Urinary bladder (tissue), 4 donors: ENCODE measurements around the gene HUNK. TPM values are rescaled to one million over a fixed set of nuclear protein-coding genes. Genes with fewer than 3 reads are reported as not detected.
A peak's percentile ranks its signal among the peaks of the same experiment; 100 is the strongest.

ENCODE experiments used
- DNase-seq: peaks from one replicate; pipeline ENCODE4 v3.0.0-alpha.2; 2015; ENCODE audit errors: extremely low spot score
- H3K27ac ChIP-seq: one replicate; pipeline ENCODE4 v1.5.1; 2013; ENCODE audit warnings: low read depth, mild to moderate bottlenecking, moderate library complexity
- H3K36me3 ChIP-seq: one replicate; pipeline ENCODE4 v1.6.1; 2013; ENCODE audit warnings: mild to moderate bottlenecking, moderate library complexity; ENCODE audit not compliant: insufficient read depth
- H3K4me1 ChIP-seq: one replicate; pipeline ENCODE4 v1.6.1; 2013; ENCODE audit warnings: mild to moderate bottlenecking, moderate library complexity; ENCODE audit not compliant: insufficient read depth
- H3K4me3 ChIP-seq: one replicate; pipeline ENCODE4 v1.5.1; 2013; ENCODE audit warnings: low read depth, low read length
- WGBS: extraction: QIAGEN DNeasy Blood & Tissue Kit; methylation state at CpG from one replicate; pipeline ENCODE4 v1.1.7; 2013; 5-methylcytosine and 5-hydroxymethylcytosine counted together
- polyA plus RNA-seq: library from polyadenylated mRNA; stranded (reverse); fragments of 200-250 nt; gene quantifications from one replicate; pipeline ENCODE4 v1.2.3, GENCODE V29; 2013
- total RNA-seq: library from RNA; depleted of rRNA; stranded (reverse); fragments of >200 nt; gene quantifications from one replicate; pipeline ENCODE4 v1.2.3, GENCODE V29; 2014
- donor health status: healthy with polysubstance abuse.
- donor health status: healthy.

The HUNK gene
- total and polyA plus RNA-seq, 2 donors = 2.8 to 7.3 TPM

GRCh38 chr21:31926498-31926897 lies 53.7 kb downstream of the HUNK start:
- Histone ChIP-seq H3K4me3 (no peak overlapping the region), H3K36me3 (no peaks in the 10 kb centered on the region), H3K4me1 (no peaks in the 10 kb centered on the region), H3K27ac (no peak overlapping the region)
- DNase-seq = no peak
- WGBS = 97% methylated on average over 3 of the region's 3 CpGs

- no peak for DNase-seq
- WGBS = 49% methylated on average over 13 of the region's 13 CpGs
- Histone ChIP-seq H3K4me1 (no peaks in the 10 kb centered on the region), H3K36me3 (no peaks in the 10 kb centered on the region), H3K4me3 (no peak overlapping the region), H3K27ac (no peak overlapping the region)
Measured at GRCh38 chr21:31927689-31928353, 55.0 kb downstream of the HUNK start.

- H3K27ac ChIP-seq = no peak overlapping the region
- WGBS = 72% methylated on average over 4 of the region's 4 CpGs
- no peaks in the 10 kb centered on the region for H3K36me3 ChIP-seq
- DNase-seq = no peak
- H3K4me3 ChIP-seq = no peak overlapping the region
- no peaks in the 10 kb centered on the region for H3K4me1 ChIP-seq
Measured at GRCh38 chr21:31928656-31929055, 55.8 kb downstream of the HUNK start.

- Histone ChIP-seq H3K4me1 (no peaks in the 10 kb centered on the region), H3K4me3 (no peak overlapping the region), H3K36me3 (no peaks in the 10 kb centered on the region), H3K27ac (no peak overlapping the region)
- 60% methylated on average over 7 of the region's 7 CpGs for WGBS
- DNase-seq = no peak
Measured at GRCh38 chr21:31929548-31929947, 56.7 kb downstream of the HUNK start.

GRCh38 chr21:31930001-31930400 lies 57.2 kb downstream of the HUNK start:
- H3K36me3 ChIP-seq = no peaks in the 10 kb centered on the region
- H3K4me1 ChIP-seq = no peaks in the 10 kb centered on the region
- H3K4me3 ChIP-seq = no peak overlapping the region
- WGBS = 96% methylated on average over 7 of the region's 7 CpGs
- DNase-seq = no peak
- H3K27ac ChIP-seq = no peak overlapping the region

- Histone ChIP-seq H3K4me3 (no peak overlapping the region), H3K4me1 (no peaks in the 10 kb centered on the region), H3K36me3 (no peaks in the 10 kb centered on the region), H3K27ac (no peak overlapping the region)
- no peak for DNase-seq
- WGBS = 93% methylated on average over 23 of the region's 23 CpGs
Measured at GRCh38 chr21:31931644-31932469, 59.0 kb downstream of the HUNK start.

GRCh38 chr21:31932470-31932764 lies 59.6 kb downstream of the HUNK start:
- no peak for DNase-seq
- H3K4me1 ChIP-seq = no peaks in the 10 kb centered on the region
- H3K4me3 ChIP-seq = no peak overlapping the region
- H3K36me3 ChIP-seq = no peaks in the 10 kb centered on the region
- 78% methylated on average over 1 of the region's 1 CpG for WGBS
- no peak overlapping the region for H3K27ac ChIP-seq

- Histone ChIP-seq H3K4me1 (no peaks in the 10 kb centered on the region), H3K4me3 (no peak overlapping the region), H3K36me3 (no peaks in the 10 kb centered on the region), H3K27ac (no peak overlapping the region)
- DNase-seq = no peak
- WGBS = 61% methylated on average over 2 of the region's 2 CpGs
Measured at GRCh38 chr21:31937303-31937702, 64.5 kb downstream of the HUNK start.

GRCh38 chr21:31938330-31939301 lies 65.8 kb downstream of the HUNK start:
- H3K27ac ChIP-seq = no peak overlapping the region
- H3K36me3 ChIP-seq = no peaks in the 10 kb centered on the region
- 69% methylated on average over 15 of the region's 15 CpGs for WGBS
- DNase-seq = no peak
- H3K4me1 ChIP-seq = no peaks in the 10 kb centered on the region
- H3K4me3 ChIP-seq = no peak overlapping the region

GRCh38 chr21:31941694-31942093 lies 68.9 kb downstream of the HUNK start:
- no peak overlapping the region for H3K27ac ChIP-seq
- no peak overlapping the region for H3K4me3 ChIP-seq
- WGBS = 94% methylated on average over 6 of the region's 6 CpGs

GRCh38 chr21:31943561-31943960 lies 70.7 kb downstream of the HUNK start:
- 60% methylated on average over 1 of the region's 1 CpG for WGBS
- no peak for DNase-seq
- H3K27ac ChIP-seq = no peak overlapping the region
- no peak overlapping the region for H3K4me3 ChIP-seq
- H3K4me1 ChIP-seq = peaks cover 1% of the 10 kb centered on the region
- H3K36me3 ChIP-seq = no peaks in the 10 kb centered on the region

More at GRCh38 chr21:31941694-31942093, 68.9 kb downstream of the HUNK start:
- Histone ChIP-seq H3K4me1 (peaks cover 1% of the 10 kb centered on the region), H3K36me3 (no peaks in the 10 kb centered on the region)
- DNase-seq = no peak

- 18% methylated on average over 5 of the region's 5 CpGs for WGBS
- Histone ChIP-seq H3K36me3 (no peaks in the 10 kb centered on the region), H3K27ac (no peak overlapping the region), H3K4me3 (no peak overlapping the region), H3K4me1 (peaks cover 1% of the 10 kb centered on the region)
- DNase-seq = peak; percentile 28
Measured at GRCh38 chr21:31945141-31945540, 72.3 kb downstream of the HUNK start.

GRCh38 chr21:31945546-31945945 lies 72.7 kb downstream of the HUNK start:
- Histone ChIP-seq H3K36me3 (no peaks in the 10 kb centered on the region), H3K4me3 (no peak overlapping the region), H3K4me1 (peaks cover 1% of the 10 kb centered on the region), H3K27ac (no peak overlapping the region)
- WGBS = 17% methylated on average over 4 of the region's 4 CpGs
- DNase-seq = peak; percentile 84
